ENCODE results near the gene FGD5.

DNA sequence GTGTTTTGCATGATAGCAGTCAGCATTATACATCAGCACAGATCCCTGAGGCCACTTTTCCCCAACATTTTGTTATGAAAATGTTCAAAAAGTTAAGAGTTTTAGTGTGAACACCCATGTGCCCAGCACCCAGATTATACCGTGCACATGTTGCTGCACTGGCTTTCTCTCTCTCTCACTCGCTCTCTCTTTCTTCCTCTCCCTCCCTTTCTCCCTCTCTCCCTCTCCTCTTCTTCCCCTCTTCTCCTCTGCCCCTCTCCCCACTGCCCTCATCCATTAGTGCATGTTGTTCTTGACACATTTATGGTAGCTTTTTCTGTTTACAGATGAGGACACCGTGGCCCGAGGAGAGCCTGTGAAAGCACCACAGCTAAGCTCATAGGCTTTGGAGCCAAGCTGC is 7.3 kb downstream of the FGD5 start:
- TF ChIP-seq, protein P1, sequence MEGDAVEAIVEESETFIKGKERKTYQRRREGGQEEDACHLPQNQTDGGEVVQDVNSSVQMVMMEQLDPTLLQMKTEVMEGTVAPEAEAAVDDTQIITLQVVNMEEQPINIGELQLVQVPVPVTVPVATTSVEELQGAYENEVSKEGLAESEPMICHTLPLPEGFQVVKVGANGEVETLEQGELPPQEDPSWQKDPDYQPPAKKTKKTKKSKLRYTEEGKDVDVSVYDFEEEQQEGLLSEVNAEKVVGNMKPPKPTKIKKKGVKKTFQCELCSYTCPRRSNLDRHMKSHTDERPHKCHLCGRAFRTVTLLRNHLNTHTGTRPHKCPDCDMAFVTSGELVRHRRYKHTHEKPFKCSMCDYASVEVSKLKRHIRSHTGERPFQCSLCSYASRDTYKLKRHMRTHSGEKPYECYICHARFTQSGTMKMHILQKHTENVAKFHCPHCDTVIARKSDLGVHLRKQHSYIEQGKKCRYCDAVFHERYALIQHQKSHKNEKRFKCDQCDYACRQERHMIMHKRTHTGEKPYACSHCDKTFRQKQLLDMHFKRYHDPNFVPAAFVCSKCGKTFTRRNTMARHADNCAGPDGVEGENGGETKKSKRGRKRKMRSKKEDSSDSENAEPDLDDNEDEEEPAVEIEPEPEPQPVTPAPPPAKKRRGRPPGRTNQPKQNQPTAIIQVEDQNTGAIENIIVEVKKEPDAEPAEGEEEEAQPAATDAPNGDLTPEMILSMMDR (IDR thresholded peaks at IDR 0.05), result no peak
- no peak for TF ChIP-seq ZFX (IDR thresholded peaks at IDR 0.05; ENCODE audit: borderline replicate concordance)
